ENCODE measurements around the gene HNRNPA0.

The HNRNPA0 gene

DNA sequence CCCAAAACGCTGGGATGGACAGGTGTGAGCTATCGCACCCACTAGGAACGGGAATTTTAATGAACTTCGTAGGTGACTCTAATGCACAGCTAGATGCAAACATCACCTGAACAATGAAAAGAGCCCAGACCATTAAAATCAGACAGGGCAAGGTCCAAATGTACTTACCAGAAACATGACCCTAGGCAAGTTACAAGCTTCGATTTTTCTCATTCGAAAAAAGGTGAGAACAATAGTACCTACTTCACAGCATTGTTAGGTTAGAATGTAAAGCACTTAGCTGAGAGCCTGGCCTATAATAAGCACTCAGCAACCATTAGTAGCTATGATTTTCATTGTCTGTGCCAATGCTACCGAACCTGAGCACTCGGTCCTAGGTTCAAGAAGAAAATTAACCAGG is 12.4 kb downstream of the HNRNPA0 start:
- Histone ChIP-seq H4K20me1 (ENCODE audit: insufficient read depth, low read length, poor library complexity, severe bottlenecking) (no peaks in the 10 kb centered on the region), H2AFZ (ENCODE audit: low read length) (no peak overlapping the region), H3K4me1 (ENCODE audit: insufficient read depth, low read length, poor library complexity, severe bottlenecking) (peaks cover 8% of the 10 kb centered on the region), H3K9ac (ENCODE audit: low read depth, low read length, poor library complexity, severe bottlenecking) (no peak overlapping the region), H3K9me2 (replicated peaks; ENCODE audit: low read depth, low read length) (no peaks in the 10 kb centered on the region), H3K4me3 (ENCODE audit: low read length, poor library complexity, severe bottlenecking) (no peak overlapping the region), H3F3A (ENCODE audit: low read depth) (0 out of 2 replicates have a peak, but pooled peaks cover 3% of the 10 kb centered on the region), H3K9me3 (ENCODE audit: insufficient read depth, low read depth, low read length) (no peaks in the 10 kb centered on the region), H3K4me2 (ENCODE audit: low read depth, low read length, poor library complexity, severe bottlenecking) (no peak overlapping the region), H3K27me3 (ENCODE audit: insufficient read depth, low read length, poor library complexity, severe bottlenecking) (no peaks in the 10 kb centered on the region), H3K36me3 (ENCODE audit: insufficient read depth, low read length) (no peaks in the 10 kb centered on the region), H3K79me2 (ENCODE audit: insufficient read depth, low read length) (no peaks in the 10 kb centered on the region)
- no peak for TF ChIP-seq EZH2phosphoT487 (IDR thresholded peaks at IDR 0.05; ENCODE audit: borderline replicate concordance)
- TF ChIP-seq, protein P1, sequence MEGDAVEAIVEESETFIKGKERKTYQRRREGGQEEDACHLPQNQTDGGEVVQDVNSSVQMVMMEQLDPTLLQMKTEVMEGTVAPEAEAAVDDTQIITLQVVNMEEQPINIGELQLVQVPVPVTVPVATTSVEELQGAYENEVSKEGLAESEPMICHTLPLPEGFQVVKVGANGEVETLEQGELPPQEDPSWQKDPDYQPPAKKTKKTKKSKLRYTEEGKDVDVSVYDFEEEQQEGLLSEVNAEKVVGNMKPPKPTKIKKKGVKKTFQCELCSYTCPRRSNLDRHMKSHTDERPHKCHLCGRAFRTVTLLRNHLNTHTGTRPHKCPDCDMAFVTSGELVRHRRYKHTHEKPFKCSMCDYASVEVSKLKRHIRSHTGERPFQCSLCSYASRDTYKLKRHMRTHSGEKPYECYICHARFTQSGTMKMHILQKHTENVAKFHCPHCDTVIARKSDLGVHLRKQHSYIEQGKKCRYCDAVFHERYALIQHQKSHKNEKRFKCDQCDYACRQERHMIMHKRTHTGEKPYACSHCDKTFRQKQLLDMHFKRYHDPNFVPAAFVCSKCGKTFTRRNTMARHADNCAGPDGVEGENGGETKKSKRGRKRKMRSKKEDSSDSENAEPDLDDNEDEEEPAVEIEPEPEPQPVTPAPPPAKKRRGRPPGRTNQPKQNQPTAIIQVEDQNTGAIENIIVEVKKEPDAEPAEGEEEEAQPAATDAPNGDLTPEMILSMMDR (conservative IDR thresholded peaks at IDR 0.05; ENCODE audit: low read length), result no peak

DNA sequence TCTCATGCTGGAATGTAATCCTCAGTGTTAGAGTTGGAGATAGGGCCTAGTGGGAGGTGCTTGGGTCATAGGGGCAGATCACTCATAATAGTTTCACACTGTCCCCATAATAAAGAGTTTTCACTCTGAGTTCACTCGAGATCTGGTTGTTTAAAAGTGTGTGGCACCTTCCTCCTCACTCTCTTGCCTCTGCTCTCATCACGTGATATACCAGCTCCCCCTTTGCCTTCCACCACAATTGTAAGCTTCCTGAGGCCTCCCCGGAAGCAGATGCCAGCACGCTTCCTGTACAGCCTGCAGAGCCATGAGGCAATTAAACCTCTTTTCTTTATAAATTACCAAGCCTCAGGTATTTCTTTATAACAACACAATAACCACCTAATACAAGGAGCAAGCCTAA is 14.4 kb downstream of the HNRNPA0 start:
- no peak overlapping the region for H2AFZ ChIP-seq (ENCODE audit: low read length)
- H3K9me2 ChIP-seq (replicated peaks; ENCODE audit: low read depth, low read length), result no peaks in the 10 kb centered on the region
- no peaks in the 10 kb centered on the region for H3K27me3 ChIP-seq (ENCODE audit: insufficient read depth, low read length, poor library complexity, severe bottlenecking)

DNA sequence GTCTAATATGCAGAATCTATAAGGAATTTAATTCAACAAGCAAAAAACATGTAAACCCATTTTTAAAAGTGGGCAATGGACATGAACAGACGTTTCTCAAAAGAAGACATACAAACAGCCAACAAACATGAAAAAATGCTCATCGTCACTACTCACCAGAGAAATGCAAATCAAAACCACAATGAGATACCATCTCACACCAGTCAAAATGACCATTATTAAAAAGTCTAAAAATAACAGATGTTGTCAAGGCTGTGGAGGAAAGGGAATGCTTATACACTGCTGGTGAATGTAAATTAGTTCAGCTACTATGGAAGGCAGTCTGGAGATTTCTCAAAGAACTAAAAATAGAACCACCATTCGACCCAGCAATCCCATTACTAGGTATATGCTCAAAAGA is 15.2 kb downstream of the HNRNPA0 start:
- 0 out of 2 replicates have a peak, but pooled peaks cover 3% of the 10 kb centered on the region for H3F3A ChIP-seq (ENCODE audit: low read depth)
- TF ChIP-seq EZH2phosphoT487 (IDR thresholded peaks at IDR 0.05; ENCODE audit: borderline replicate concordance), result no peak
- TF ChIP-seq, protein P1 (conservative IDR thresholded peaks at IDR 0.05; ENCODE audit: low read length), result no peak
- H3K4me2 ChIP-seq (ENCODE audit: low read depth, low read length, poor library complexity, severe bottlenecking), result no peak overlapping the region
- H3K9me3 ChIP-seq (ENCODE audit: insufficient read depth, low read depth, low read length), result no peaks in the 10 kb centered on the region
- H3K36me3 ChIP-seq (ENCODE audit: insufficient read depth, low read length), result no peaks in the 10 kb centered on the region
- H3K27me3 ChIP-seq (ENCODE audit: insufficient read depth, low read length, poor library complexity, severe bottlenecking), result no peaks in the 10 kb centered on the region
- no peaks in the 10 kb centered on the region for H3K9me2 ChIP-seq (replicated peaks; ENCODE audit: low read depth, low read length)
- no peak overlapping the region for H2AFZ ChIP-seq (ENCODE audit: low read length)
- H3K9ac ChIP-seq (ENCODE audit: low read depth, low read length, poor library complexity, severe bottlenecking), result no peak overlapping the region
- H3K4me1 ChIP-seq (ENCODE audit: insufficient read depth, low read length, poor library complexity, severe bottlenecking), result peaks cover 29% of the 10 kb centered on the region
- H4K20me1 ChIP-seq (ENCODE audit: insufficient read depth, low read length, poor library complexity, severe bottlenecking), result no peaks in the 10 kb centered on the region
- H3K79me2 ChIP-seq (ENCODE audit: insufficient read depth, low read length), result peaks cover 10% of the 10 kb centered on the region
- no peak overlapping the region for H3K4me3 ChIP-seq (ENCODE audit: low read length, poor library complexity, severe bottlenecking)

More for the DNA sequence above, 14.4 kb downstream of the HNRNPA0 start:
- TF ChIP-seq, protein P1 (conservative IDR thresholded peaks at IDR 0.05; ENCODE audit: low read length), result no peak
- no peak for TF ChIP-seq EZH2phosphoT487 (IDR thresholded peaks at IDR 0.05; ENCODE audit: borderline replicate concordance)
- Histone ChIP-seq H3K9ac (ENCODE audit: low read depth, low read length, poor library complexity, severe bottlenecking) (no peak overlapping the region), H3K4me3 (ENCODE audit: low read length, poor library complexity, severe bottlenecking) (no peak overlapping the region), H3F3A (ENCODE audit: low read depth) (0 out of 2 replicates have a peak, but pooled peaks cover 3% of the 10 kb centered on the region), H3K9me3 (ENCODE audit: insufficient read depth, low read depth, low read length) (no peaks in the 10 kb centered on the region), H3K79me2 (ENCODE audit: insufficient read depth, low read length) (peaks cover 4% of the 10 kb centered on the region; the same call in 1 of the 2 replicates), H4K20me1 (ENCODE audit: insufficient read depth, low read length, poor library complexity, severe bottlenecking) (no peaks in the 10 kb centered on the region), H3K36me3 (ENCODE audit: insufficient read depth, low read length) (no peaks in the 10 kb centered on the region), H3K4me1 (ENCODE audit: insufficient read depth, low read length, poor library complexity, severe bottlenecking) (peaks cover 23% of the 10 kb centered on the region), H3K4me2 (ENCODE audit: low read depth, low read length, poor library complexity, severe bottlenecking) (no peak overlapping the region)

Data from Loucy (cell line).